ENCODE results near the gene ANKS1B. TPM values are rescaled to one million over a fixed set of nuclear protein-coding genes. Genes with fewer than 3 reads are reported as not detected.
"Not testable (repeated sequence)": the region's sequence is repeated elsewhere in the genome, so short reads cannot be mapped to it uniquely, and the experiment has no call there.

ANKS1B gene
- total RNA-seq, 1 donor from 2014 or later, result 1.9 TPM

- intact Hi-C loops (cut with DNase I), result no loop called here
- DNase-seq (ENCODE audit: low spot score), result no peak
Measured at GRCh38 chr12:98980508-98980907, 1004.2 kb downstream of the ANKS1B start.

- intact Hi-C loops (cut with DNase I), result no loop called here
Measured at GRCh38 chr12:98977186-98977585, 1007.5 kb downstream of the ANKS1B start.

GRCh38 chr12:98974767-98975381, 1009.9 kb downstream of the ANKS1B start:
- intact Hi-C loops (cut with DNase I), result no loop called here

More at GRCh38 chr12:98977186-98977585, 1007.5 kb downstream of the ANKS1B start:
- no peak for DNase-seq (ENCODE audit: low spot score)

GRCh38 chr12:98973395-98973794, 1011.3 kb downstream of the ANKS1B start:
- no peak for DNase-seq (ENCODE audit: low spot score)
- intact Hi-C loops (cut with DNase I), result no loop called here

More at GRCh38 chr12:98974767-98975381, 1009.9 kb downstream of the ANKS1B start:
- no peak for DNase-seq (ENCODE audit: low spot score)

- DNase-seq (ENCODE audit: low spot score), result no peak
- intact Hi-C loops (cut with DNase I), result no loop called here
Measured at GRCh38 chr12:98970950-98971349, 1013.8 kb downstream of the ANKS1B start.

- DNase-seq (ENCODE audit: low spot score), result no peak
Measured at GRCh38 chr12:98970210-98970609, 1014.5 kb downstream of the ANKS1B start.

GRCh38 chr12:98968896-98969295, 1015.8 kb downstream of the ANKS1B start:
- intact Hi-C loops (cut with DNase I), result no loop called here
- no peak for DNase-seq (ENCODE audit: low spot score)

More at GRCh38 chr12:98970210-98970609, 1014.5 kb downstream of the ANKS1B start:
- intact Hi-C loops (cut with DNase I), result no loop called here

- DNase-seq (ENCODE audit: low spot score); intact Hi-C loops (cut with DNase I): not testable (repeated sequence)
Measured at GRCh38 chr12:98957135-98957534, 1027.6 kb downstream of the ANKS1B start.

- DNase-seq (ENCODE audit: low spot score), result no peak
- intact Hi-C loops (cut with DNase I), result no loop called here
Measured at GRCh38 chr12:98955284-98955683, 1029.5 kb downstream of the ANKS1B start.

- no peak for DNase-seq (ENCODE audit: low spot score)
- intact Hi-C loops (cut with DNase I), result no loop called here
Measured at GRCh38 chr12:98954506-98954905, 1030.2 kb downstream of the ANKS1B start.

- intact Hi-C loops (cut with DNase I), result no loop called here
Measured at GRCh38 chr12:98951406-98951805, 1033.3 kb downstream of the ANKS1B start.

GRCh38 chr12:98948343-98948949, 1036.3 kb downstream of the ANKS1B start:
- intact Hi-C loops (cut with DNase I), result no loop called here
- DNase-seq (ENCODE audit: low spot score), result no peak

More at GRCh38 chr12:98951406-98951805, 1033.3 kb downstream of the ANKS1B start:
- no peak for DNase-seq (ENCODE audit: low spot score)

- DNase-seq (ENCODE audit: low spot score), result no peak
- intact Hi-C loops (cut with DNase I), result no loop called here
Measured at GRCh38 chr12:98945864-98946263, 1038.9 kb downstream of the ANKS1B start.

- no peak for DNase-seq (ENCODE audit: low spot score)
- intact Hi-C loops (cut with DNase I), result loop anchor here (10.0 kb wide), 1 partner anchor 225 kb away; no protein-coding TSS in a partner anchor
Measured at GRCh38 chr12:98939926-98940325, 1044.8 kb downstream of the ANKS1B start.

GRCh38 chr12:98939350-98939749, 1045.4 kb downstream of the ANKS1B start:
- no peak for DNase-seq (ENCODE audit: low spot score)

GRCh38 chr12:98935847-98936246, 1048.9 kb downstream of the ANKS1B start:
- intact Hi-C loops (cut with DNase I), result loop anchor here (10.0 kb wide), 1 partner anchor 221 kb away; no protein-coding TSS in a partner anchor
- DNase-seq (ENCODE audit: low spot score), result no peak

More at GRCh38 chr12:98939350-98939749, 1045.4 kb downstream of the ANKS1B start:
- intact Hi-C loops (cut with DNase I), result loop anchor here (10.0 kb wide), 1 partner anchor 225 kb away; no protein-coding TSS in a partner anchor

- DNase-seq (ENCODE audit: low spot score), result no peak
- intact Hi-C loops (cut with DNase I), result no loop called here
Measured at GRCh38 chr12:98922871-98923270, 1061.9 kb downstream of the ANKS1B start.

- DNase-seq (ENCODE audit: low spot score), result no peak
Measured at GRCh38 chr12:98918176-98918863, 1066.4 kb downstream of the ANKS1B start.

GRCh38 chr12:98916106-98916505, 1068.6 kb downstream of the ANKS1B start:
- DNase-seq (ENCODE audit: low spot score), result no peak
- intact Hi-C loops (cut with DNase I), result no loop called here

More at GRCh38 chr12:98918176-98918863, 1066.4 kb downstream of the ANKS1B start:
- intact Hi-C loops (cut with DNase I), result no loop called here

GRCh38 chr12:98912401-98912974, 1072.2 kb downstream of the ANKS1B start:
- intact Hi-C loops (cut with DNase I), result no loop called here
- DNase-seq (ENCODE audit: low spot score), result no peak
